Measurements from ENCODE around the gene PSMD3.

The PSMD3 gene

DNA sequence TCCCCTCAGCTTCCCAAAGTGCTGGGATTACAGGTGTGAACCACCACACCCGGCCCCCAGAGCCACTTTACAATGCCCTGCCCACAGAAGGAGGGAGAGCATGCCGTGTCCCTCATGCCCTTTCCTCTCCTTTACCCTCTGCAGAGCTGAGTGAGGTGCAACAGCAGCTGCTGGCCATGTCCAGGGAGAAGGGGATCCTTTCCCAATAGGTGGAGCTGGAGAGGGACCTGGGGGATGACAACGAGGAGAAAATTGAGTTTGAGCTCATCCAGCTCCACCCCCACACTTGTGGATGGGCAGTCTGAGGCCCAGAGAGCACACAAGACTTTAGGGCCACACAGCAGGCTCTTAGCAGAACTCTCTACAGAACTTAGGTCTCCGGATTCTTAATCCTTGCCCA, 25.7 kb upstream of the PSMD3 start:
- no peak for DNase-seq
- in situ Hi-C loops (cut with MboI; ENCODE audit: low pct_unique_long_range_greater_than_20kb, low sequenced_read_pairs): no loop called here

DNA sequence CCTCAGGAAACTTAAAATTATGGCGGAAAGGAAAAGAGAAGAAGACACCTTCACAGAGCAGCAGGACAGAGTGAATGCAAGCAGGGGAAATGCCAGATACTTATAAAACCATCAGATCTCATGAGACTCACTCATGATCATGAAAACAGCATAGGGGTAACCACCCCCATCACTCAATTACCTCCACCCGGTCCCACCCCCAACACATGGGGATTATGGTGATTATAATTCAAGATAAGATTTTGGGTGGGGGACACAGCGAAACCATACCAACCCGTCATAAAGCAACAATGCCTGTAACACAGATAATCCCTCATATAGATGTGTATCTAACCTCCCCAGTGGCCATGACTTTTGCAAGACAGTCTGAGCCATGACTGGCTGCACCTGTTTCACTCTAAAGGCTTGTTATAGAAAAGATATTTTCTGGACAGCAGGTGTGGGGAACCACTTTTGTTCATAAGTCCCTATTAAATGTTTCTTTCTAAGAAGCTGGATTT, 24.8 kb upstream of the PSMD3 start:
- in situ Hi-C loops (cut with MboI; ENCODE audit: low pct_unique_long_range_greater_than_20kb, low sequenced_read_pairs): no loop called here

DNA sequence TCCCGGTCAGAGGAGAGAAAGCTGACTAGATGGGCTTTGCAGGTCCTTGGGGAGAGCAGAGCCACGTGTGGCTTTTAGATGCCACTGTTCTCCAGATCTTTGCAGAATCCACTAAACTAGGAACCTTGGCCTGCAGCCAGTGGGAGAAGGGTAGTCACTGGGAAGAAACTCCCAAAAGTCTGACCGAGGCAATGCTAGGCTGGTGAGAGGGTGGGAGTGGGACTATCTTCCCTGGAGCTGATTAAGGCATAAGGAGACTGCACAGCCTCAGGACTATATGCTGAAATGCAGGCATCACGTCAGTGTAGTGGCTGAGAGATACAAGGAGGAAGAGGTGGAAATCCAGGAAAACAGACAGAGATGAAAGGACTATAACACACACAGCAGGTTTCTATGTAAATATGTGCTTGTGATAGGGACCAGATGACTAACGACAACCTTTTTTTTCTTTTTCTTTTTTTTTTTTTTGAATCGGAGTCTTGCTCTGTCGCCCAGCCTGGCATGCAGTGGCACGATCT, 20.0 kb upstream of the PSMD3 start:
- in situ Hi-C loops (cut with MboI; ENCODE audit: low pct_unique_long_range_greater_than_20kb, low sequenced_read_pairs): no loop called here
- DNase-seq: no peak

More for the DNA sequence above, 24.8 kb upstream of the PSMD3 start:
- DNase-seq: no peak

DNA sequence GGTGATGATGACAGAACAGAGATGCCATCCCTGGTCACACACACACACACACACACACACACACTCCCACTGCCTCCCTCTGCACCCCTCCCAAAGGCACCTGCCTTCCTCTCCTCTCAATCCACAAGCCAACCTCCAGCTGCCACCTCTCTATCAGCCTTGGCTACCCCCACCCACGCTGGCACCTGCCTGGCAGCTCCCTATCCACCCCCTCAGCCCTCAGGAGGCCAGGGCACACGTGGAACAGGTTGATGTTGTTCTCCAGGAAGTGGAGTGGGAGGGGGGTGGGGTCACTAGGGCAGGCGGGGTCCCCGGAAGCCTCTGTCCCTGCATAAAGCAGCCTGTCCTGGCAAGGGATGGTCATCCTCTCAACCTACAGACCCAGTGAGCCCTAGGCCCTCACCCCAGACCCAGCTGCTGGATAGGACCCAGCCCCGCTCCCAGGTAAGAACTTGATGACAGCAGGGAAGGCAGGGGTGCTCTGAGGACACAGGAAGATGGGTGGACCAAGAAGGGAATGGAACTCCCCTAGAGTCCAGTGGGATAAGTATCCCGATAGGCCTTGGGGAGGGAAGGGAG, 17.9 kb upstream of the PSMD3 start, which contains the start of gene GSDMA:
TSS of gene GSDMA (plus strand) at position 363 of the 579 bp plus-strand sequence. CDS start 2,684 bp downstream, outside the sequence.
- in situ Hi-C loops (cut with MboI; ENCODE audit: low pct_unique_long_range_greater_than_20kb, low sequenced_read_pairs): no loop called here
- no peak for DNase-seq

DNA sequence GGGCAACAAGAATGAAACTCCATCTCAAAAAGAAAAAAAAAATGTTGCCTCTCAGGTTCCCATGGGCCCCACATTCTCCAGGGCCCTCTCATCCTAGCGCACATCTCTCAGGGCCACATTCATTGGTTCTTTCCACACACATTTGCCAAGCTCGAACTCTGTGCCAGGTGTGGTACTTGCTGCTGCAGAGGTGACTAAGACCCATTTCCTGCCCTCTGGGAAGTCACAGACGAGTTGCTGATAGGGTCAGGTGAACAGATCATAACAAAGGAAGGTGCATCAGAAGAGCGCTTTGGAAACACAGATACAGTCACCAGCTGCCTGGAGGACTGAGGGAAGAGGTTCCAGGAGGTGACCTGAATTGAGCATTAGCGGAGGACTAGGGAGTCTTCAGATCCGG, 16.8 kb upstream of the PSMD3 start:
- in situ Hi-C loops (cut with MboI; ENCODE audit: low pct_unique_long_range_greater_than_20kb, low sequenced_read_pairs): no loop called here
- no peak for DNase-seq

DNA sequence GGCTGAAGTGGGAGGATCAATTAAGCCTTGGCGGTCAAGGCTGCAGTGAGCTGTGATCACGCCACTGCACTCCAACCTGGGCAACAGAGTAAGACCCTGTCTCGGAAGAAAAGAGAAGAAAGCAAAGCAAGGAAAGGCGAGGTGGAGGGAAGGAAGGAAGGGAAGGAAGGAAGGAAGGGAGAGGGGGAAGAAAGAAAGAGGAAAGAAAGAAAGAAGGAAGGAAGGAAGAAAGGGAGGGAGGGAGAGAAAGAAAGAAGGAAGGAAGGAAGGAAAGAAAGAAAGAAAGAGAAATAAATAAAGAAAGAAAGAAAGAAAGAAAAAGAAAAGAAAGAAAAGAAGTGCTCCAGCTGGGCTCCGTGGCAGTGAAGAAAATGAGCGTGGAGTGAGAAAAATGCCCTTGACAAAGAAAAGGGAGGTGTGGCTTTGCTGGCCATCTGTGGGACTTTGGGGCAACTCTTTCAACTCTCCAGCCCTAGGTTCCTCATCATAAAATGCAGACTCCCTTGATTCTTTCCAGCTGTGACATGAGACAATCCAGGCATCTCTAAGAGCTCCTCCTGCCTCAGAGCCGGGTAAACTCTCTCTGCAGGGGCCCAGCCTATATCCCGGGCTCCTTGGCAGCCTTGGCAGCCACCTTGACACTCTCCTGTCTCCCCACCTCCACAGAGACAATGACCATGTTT, 15.4 kb upstream of the PSMD3 start:
- no peak for DNase-seq
- in situ Hi-C loops (cut with MboI; ENCODE audit: low pct_unique_long_range_greater_than_20kb, low sequenced_read_pairs): no loop called here

DNA sequence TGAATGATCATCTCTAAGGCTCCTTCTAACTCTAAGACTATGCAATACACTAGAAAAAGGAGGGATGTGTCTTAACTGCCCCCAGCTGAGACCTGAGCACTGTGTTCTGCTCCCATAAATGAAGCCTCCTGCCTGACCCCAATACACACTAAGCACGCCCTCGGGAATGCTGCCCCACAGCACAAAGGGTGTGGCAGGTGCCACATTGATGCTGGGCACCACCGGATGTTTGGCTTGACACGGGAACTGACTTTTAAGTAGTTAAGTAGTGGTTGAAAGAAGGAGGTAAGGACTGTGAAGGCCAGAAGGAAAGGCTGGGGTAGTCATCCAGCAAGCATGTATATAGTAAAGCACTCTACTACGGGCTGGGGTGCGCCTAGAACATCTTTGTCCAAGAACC, 13.8 kb upstream of the PSMD3 start:
- in situ Hi-C loops (cut with MboI; ENCODE audit: low pct_unique_long_range_greater_than_20kb, low sequenced_read_pairs): no loop called here
- no peak for DNase-seq

DNA sequence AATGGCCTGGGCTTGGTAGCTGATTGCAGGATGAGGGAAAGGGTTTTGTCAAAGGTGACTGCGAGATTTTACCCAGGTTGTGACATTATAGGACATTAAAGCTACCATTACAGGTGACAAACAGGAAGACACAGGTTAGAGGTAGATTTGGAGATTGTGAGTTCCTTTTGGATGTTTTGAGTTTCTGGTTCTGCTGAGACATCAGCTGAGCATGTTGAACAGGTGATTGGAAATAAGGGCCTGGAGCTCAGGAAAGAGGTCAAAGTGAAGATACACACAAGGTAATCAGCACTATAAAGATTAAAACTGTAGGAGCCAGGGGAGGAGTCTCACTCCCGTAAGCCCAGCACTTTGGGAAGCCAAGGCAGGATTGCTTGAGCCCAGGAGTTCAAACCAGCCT, 11.8 kb upstream of the PSMD3 start:
- in situ Hi-C loops (cut with MboI; ENCODE audit: low pct_unique_long_range_greater_than_20kb, low sequenced_read_pairs): no loop called here
- DNase-seq: no peak

DNA sequence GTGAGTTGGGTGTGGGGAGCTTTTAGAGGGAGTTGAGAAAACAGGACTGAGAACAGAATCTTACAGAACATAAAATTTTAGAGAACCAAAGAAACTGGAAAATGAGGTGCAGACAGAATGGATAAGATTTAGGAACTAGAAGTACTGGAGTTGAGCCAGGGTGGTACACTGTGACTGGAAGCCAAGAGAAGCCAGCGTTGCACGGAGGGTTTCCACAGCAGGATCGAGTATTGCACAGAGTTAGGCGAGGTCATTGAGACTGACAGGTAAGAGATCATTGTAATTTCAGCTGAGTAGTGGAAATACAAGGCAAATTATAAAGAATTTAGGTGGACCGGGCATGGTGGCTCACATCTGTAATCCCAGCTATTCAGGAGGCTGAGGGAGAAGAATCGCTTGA, 11.2 kb upstream of the PSMD3 start:
- in situ Hi-C loops (cut with MboI; ENCODE audit: low pct_unique_long_range_greater_than_20kb, low sequenced_read_pairs): no loop called here

DNA sequence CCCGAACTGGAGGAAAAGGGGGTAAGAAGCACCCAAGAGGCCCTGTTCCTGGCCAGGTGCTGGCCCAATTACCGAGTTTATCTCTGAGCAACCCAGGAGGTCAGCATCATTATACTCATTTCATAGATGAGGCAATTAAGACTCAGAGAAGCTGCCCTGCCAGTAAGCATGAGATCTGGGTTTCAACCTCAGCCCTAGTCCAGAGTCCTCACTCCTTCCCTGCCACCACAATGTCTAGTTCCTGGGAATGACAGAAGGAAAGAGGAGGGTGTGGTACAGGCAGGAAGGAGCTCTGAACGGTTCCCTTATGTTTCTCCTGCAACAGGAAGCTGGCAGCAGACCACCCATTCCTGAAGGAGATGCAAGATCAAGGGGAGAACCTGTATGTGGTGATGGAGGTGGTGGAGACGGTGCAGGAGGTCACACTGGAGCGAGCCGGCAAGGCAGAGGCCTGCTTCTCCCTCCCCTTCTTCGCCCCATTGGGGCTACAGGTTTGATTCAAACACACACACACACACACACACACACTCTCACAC, 10.4 kb upstream of the PSMD3 start:
- in situ Hi-C loops (cut with MboI; ENCODE audit: low pct_unique_long_range_greater_than_20kb, low sequenced_read_pairs): no loop called here
- no peak for DNase-seq

More for the DNA sequence above, 11.2 kb upstream of the PSMD3 start:
- DNase-seq: no peak

DNA sequence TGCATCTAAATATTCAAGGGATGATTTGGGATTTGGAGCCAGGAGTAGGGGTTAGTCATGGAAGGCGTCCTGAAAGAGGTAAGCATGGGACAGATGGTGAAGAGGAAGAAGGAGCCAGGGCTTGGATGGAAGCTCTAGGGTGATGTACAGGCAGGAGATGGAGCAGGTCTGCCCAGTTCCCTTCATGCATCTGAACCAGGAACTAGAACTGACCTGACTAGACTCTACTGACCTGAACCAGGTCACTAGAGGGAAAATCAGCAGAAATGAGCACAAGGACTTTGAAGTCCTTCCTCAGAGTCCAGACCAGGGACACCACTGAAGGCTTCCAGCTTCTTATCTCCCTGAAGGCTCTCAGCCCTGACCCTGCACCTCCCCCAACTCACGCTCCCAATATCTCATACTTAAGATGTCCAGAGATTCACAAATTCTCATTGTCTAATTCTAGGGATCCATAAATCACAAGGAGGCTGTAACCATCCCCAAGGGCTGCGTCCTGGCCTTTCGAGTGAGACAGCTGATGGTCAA, 9.5 kb upstream of the PSMD3 start:
- in situ Hi-C loops (cut with MboI; ENCODE audit: low pct_unique_long_range_greater_than_20kb, low sequenced_read_pairs): no loop called here
- no peak for DNase-seq

DNA sequence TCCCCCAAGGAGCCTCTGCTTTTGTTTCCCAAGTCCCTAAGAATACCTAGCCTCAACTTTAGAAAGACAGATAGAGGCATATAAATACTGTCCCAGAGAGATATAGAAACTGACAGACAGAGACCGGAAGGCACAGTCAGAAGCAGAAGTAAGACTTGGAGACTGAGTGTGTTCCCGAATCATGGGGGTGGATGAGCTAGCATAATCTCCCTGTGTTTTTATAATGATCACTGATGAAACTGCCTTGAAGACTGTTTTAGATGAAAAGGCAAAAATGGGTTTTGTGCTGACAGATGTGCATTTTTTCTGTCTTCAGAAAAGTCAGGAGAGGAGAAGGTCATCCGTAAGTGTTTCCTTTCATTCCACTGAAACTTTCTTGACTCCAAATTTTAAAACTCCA, 8.3 kb upstream of the PSMD3 start:
- in situ Hi-C loops (cut with MboI; ENCODE audit: low pct_unique_long_range_greater_than_20kb, low sequenced_read_pairs): no loop called here
- DNase-seq: peak; percentile 29

DNA sequence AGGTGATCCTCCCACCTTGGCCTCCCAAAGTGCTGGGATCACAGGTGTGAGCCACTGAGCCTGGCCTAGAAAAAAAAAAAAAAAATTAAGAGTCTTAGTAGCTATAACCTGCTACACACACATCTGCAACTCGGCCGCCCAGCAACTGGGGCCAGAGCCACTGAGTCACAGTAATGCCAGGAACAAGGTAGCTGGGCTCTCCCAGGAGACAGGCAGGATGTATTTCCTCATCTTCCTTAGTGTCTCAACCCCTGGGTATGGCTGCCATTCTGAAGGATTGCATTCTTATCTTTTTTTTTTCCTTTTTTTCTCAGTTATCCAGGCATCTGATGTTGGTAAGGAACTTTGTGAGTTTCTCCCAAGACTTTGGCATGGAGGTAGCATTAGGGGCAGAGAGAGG, 7.1 kb upstream of the PSMD3 start:
- in situ Hi-C loops (cut with MboI; ENCODE audit: low pct_unique_long_range_greater_than_20kb, low sequenced_read_pairs): no loop called here
- no peak for DNase-seq

DNA sequence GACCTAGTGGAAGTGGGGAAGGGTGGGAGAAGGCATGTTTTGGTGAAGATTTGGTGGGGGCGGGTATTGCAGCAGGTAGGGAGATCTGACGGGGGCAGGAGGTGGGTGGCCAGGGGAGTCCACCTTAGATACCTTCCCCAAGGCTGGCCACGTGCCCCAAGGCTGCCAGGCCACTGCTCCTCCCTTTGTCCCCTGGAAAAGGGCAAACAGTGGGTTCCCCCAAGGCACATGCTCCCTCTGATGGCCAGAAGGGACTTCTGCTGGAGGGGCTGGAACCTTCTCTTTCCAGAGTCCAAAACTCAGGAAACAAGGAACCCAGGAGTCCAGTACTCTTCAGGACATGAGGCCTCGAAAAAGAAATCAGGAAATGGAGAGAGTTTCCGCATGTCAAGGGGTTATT, 6.2 kb upstream of the PSMD3 start:
- no peak for DNase-seq
- in situ Hi-C loops (cut with MboI; ENCODE audit: low pct_unique_long_range_greater_than_20kb, low sequenced_read_pairs): no loop called here

DNA sequence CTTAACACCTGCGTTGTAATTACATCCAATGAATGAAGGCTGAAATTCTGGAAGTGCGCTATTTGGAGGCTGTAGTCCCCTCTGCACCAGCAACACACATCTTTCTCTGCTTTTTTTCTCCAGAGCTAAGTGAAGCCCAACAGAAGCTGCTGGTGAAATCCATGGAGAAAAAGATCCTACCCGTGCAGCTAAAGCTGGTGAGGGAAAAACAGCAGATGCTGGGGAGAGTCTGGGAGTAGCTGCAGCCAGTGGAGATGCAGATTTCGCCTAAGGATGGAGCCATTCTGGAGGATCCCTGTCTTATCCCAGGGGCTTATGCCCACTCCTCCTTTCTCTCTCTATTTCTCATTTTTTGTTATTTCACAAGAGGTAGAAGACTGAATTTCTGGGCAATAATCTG, 4.8 kb upstream of the PSMD3 start:
- in situ Hi-C loops (cut with MboI; ENCODE audit: low pct_unique_long_range_greater_than_20kb, low sequenced_read_pairs): no loop called here
- no peak for DNase-seq

DNA sequence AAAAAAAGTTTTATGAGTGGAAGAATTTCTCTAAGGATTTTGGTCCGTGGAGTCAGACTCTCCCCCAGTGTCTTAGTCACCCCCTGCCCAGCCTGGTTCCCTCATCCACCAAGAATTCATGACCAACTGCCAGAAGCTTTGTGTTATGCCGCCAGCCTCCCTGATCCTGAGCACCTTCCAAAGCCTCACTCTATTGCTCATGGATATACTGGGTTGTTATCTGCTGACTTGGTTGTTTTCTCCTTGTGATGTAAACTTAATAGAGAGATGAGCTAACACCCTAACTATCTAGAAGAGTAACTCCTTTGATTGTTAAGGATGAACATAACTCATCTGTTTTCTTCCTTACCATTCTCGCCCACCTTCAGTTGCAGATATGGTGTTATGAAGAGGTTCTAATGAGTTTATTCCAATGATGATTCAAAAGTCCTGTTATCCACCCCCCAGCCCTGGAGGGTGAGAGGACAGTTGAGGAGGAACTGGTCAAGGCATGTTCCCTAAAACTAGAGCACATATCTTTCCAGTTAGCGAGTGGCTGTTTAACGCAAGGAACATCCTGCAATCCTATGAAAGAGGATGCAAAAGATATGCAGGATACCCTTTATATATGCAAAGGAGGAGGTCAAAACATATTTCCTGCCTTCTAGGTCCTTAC, 1.5 kb upstream of the PSMD3 start:
- DNase-seq: no peak
- in situ Hi-C loops (cut with MboI; ENCODE audit: low pct_unique_long_range_greater_than_20kb, low sequenced_read_pairs): no loop called here

DNA sequence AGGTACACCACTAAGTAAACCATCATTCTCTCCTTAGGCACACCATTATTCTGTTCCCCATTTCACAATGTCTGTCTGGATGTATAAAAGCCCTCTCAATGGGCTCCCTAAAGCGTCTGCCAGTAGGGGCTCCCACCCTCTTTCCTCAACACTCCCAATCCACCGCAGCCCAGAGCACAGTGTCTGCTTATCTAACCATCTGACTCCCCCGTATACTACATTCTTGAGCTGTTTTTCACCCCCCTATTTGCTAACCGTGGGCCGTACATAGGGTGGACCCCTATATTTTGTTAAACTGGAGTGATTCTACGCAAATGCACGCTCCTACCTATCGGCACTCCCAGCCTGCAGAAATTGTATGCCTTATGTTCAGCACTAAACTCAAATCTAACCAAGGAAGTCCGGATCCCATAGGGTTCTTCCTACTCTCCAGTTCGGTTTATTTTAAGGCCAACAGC, 685 bp upstream of the PSMD3 start:
- DNase-seq: no peak
- in situ Hi-C loops (cut with MboI; ENCODE audit: low pct_unique_long_range_greater_than_20kb, low sequenced_read_pairs): no loop called here

DNA sequence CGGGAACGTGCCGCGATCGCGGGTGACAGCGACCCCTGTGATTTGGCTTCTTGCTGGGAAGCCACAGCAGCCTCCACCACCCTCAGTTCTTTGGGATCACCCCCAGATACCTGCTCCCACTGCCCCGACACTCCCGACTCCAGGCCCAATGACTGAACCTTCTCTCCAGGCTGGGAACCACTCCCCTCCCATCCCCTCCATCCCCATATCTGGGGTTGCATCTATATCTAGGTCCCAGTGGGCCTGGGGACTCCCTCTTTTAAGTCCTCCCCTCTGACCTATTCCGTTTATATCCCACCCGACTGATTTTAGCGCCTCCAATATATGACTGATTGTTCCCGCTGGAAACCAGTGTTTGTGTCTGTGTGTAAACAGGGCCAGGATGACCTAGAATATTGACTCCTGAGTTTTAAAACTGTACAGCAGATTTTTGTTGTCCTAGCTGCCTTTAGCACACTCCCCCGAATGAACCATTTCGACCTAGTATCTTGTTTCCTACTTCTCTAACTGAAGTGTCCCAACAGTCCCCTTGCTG, 667 bp downstream of the PSMD3 start:
- DNase-seq: peak; percentile 7
- in situ Hi-C loops (cut with MboI; ENCODE audit: low pct_unique_long_range_greater_than_20kb, low sequenced_read_pairs): no loop called here

DNA sequence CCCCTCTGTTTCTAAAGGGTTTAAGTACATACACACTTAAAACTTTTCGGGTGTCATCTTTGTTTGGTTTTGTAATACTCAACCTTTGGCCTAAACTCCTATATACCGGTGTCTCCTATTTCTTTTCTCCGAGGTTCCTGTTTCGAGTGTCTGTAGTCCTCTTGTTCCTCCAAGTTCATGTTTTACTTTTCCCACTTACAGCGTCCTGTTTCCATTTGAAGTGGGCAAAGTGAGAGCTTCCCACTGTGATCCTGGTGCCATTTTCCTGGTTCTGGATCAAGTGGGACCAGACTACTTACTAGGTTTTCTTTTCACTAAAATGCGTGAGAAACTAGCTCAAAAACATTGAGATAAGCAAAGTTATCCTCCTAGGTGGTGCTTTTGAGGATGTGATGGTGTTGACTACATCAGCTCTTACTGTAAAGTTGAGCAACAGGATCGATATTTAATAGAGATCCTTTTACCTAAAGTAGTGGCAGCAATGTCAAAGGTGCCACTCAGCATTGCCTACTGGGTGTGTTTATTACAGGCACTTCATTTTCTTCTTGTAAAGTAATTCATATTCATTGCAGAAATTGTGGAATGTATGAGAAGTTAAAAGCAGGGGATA, 1.3 kb downstream of the PSMD3 start:
- DNase-seq: peak; percentile 31
- in situ Hi-C loops (cut with MboI; ENCODE audit: low pct_unique_long_range_greater_than_20kb, low sequenced_read_pairs): no loop called here
